Measurements from ENCODE around the gene LIN28B. TPM values are rescaled to one million over a fixed set of nuclear protein-coding genes. Genes with fewer than 3 reads are reported as not detected.

The LIN28B gene
- total and polyA plus RNA-seq, 4 donors: 2.8 TPM; not detected in 3

DNA sequence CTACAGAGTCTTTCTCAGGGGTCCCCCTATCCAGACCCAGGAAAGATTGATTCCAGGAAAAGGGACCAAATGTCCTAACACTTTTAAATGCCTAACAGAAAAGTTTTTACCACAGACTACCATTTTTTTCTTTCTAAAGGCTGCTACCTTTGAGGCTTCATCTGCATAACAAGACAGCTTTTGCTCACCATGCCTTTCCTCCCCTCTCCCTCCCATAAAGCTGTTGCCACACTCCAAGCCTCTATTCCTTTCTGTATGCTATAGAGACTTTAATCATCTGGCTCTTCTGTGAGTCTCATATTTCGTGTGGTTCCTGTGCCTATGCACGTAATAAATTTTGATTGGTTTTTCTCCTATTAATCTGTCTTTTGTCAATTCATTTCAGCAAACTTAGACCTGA, 26.0 kb upstream of the LIN28B start:
- H3K27me3 ChIP-seq (ENCODE audit: control insufficient read depth in 4 of 4, insufficient read depth in 4 of 4, low read length in 3 of 4): peaks cover 0 to 5% (median 0%) of the 10 kb centered on the region in 4 donors
- no peak overlapping the region for H3K9ac ChIP-seq (ENCODE audit: low read depth in 1 of 2, low read length in 2 of 2)
- TF ChIP-seq FOXA2 (IDR thresholded peaks at IDR 0.05): no peak
- no peak for TF ChIP-seq SP1 (IDR thresholded peaks at IDR 0.05)
- TF ChIP-seq, protein P1, sequence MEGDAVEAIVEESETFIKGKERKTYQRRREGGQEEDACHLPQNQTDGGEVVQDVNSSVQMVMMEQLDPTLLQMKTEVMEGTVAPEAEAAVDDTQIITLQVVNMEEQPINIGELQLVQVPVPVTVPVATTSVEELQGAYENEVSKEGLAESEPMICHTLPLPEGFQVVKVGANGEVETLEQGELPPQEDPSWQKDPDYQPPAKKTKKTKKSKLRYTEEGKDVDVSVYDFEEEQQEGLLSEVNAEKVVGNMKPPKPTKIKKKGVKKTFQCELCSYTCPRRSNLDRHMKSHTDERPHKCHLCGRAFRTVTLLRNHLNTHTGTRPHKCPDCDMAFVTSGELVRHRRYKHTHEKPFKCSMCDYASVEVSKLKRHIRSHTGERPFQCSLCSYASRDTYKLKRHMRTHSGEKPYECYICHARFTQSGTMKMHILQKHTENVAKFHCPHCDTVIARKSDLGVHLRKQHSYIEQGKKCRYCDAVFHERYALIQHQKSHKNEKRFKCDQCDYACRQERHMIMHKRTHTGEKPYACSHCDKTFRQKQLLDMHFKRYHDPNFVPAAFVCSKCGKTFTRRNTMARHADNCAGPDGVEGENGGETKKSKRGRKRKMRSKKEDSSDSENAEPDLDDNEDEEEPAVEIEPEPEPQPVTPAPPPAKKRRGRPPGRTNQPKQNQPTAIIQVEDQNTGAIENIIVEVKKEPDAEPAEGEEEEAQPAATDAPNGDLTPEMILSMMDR (IDR thresholded peaks at IDR 0.05; ENCODE audit: low read depth, low read length, missing input control): no peak
- no peak for TF ChIP-seq MAX (IDR thresholded peaks at IDR 0.05)
- no peak for TF ChIP-seq ATF3 (IDR thresholded peaks at IDR 0.05)
- TF ChIP-seq YY1 (IDR thresholded peaks at IDR 0.05): no peak
- TF ChIP-seq HNF4G (IDR thresholded peaks at IDR 0.05): no peak
- TF ChIP-seq EGR1 (IDR thresholded peaks at IDR 0.05; ENCODE audit: low read depth in 2 of 2): no peak
- no peak for TF ChIP-seq HNF4A (conservative IDR thresholded peaks at IDR 0.05)
- TF ChIP-seq, protein P2, sequence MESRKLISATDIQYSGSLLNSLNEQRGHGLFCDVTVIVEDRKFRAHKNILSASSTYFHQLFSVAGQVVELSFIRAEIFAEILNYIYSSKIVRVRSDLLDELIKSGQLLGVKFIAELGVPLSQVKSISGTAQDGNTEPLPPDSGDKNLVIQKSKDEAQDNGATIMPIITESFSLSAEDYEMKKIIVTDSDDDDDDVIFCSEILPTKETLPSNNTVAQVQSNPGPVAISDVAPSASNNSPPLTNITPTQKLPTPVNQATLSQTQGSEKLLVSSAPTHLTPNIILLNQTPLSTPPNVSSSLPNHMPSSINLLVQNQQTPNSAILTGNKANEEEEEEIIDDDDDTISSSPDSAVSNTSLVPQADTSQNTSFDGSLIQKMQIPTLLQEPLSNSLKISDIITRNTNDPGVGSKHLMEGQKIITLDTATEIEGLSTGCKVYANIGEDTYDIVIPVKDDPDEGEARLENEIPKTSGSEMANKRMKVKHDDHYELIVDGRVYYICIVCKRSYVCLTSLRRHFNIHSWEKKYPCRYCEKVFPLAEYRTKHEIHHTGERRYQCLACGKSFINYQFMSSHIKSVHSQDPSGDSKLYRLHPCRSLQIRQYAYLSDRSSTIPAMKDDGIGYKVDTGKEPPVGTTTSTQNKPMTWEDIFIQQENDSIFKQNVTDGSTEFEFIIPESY (IDR thresholded peaks at IDR 0.05): no peak
- TF ChIP-seq TAF1 (conservative IDR thresholded peaks at IDR 0.05): no peak
- TF ChIP-seq RAD21 (IDR thresholded peaks at IDR 0.05): no peak
- no peak for TF ChIP-seq FOXA1 (IDR thresholded peaks at IDR 0.05)
- TF ChIP-seq GABPA (IDR thresholded peaks at IDR 0.05 in 1 of 2, conservative IDR thresholded peaks at IDR 0.05 in 1 of 2): no peak
- no peak for TF ChIP-seq JUND (IDR thresholded peaks at IDR 0.05)
- no peaks in the 10 kb centered on the region for H3K9me3 ChIP-seq (ENCODE audit: control insufficient read depth in 4 of 4, low read length in 3 of 4)
- H3K27ac ChIP-seq (ENCODE audit: low read depth in 1 of 2, low read length in 2 of 2): no peak overlapping the region
- no peaks in the 10 kb centered on the region for H3K36me3 ChIP-seq (ENCODE audit: control insufficient read depth in 4 of 4, insufficient read depth in 3 of 4, low read depth in 1 of 4, low read length in 3 of 4)
- H3K4me3 ChIP-seq (ENCODE audit: low read depth in 1 of 3, low read length in 3 of 3): no peak overlapping the region
- 67% methylated on average over 2 of the region's 2 CpGs for WGBS
- no peak for DNase-seq (ENCODE audit: low spot score)
- no peaks in the 10 kb centered on the region for H3K4me1 ChIP-seq (ENCODE audit: control insufficient read depth in 4 of 4, insufficient read depth in 4 of 4, low read length in 3 of 4)

DNA sequence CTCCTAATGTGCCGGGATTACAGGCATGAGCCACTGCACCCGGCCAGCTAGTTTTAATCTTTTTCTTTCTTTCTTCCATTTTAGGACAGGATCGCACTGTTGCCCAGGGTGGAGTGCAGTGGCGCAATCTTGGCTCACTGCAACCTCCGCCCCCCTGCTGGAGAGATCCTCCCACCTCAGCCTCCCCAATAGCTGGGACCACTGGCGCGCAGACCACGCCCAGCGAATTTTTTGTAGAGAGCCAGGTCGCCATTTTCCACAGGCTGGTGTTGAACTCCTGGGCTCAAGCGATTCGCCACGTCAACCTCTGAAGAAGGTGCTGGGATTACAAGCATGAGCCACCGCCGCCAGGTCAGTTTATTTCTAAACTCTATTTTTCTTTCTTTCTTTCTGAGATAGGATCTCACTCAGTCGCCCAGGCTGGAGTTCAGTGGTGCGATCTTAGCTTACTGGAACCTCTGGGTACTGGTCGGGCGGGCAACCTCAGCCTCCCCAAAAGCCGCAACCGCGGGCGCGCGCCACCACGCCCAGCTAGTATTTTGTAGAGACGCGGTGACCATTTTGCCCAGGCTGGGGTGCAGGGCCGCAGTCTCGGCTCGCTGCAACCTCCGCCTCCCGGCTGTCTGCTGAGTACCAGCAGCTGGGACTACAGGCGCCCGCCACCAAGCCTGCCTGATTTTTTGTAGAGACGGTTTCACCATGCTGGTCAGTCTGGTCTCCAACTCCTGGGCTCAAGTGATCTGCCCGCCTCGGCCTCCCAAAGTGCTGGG, 20.0 kb upstream of the LIN28B start:
- no peak for DNase-seq (ENCODE audit: low spot score)
- H3K27me3 ChIP-seq (ENCODE audit: control insufficient read depth in 4 of 4, insufficient read depth in 4 of 4, low read length in 3 of 4): peaks cover 0 to 18% (median 6%) of the 10 kb centered on the region in 4 donors
- 92% methylated on average over 38 of the region's 38 CpGs for WGBS

More for the DNA sequence above, 20.0 kb upstream of the LIN28B start:
- peaks cover 0 to 7% (median 3%) of the 10 kb centered on the region in 4 donors for H3K9me3 ChIP-seq (ENCODE audit: control insufficient read depth in 4 of 4, low read length in 3 of 4)
- TF ChIP-seq RAD21 (IDR thresholded peaks at IDR 0.05) (no peak), FOXA2 (IDR thresholded peaks at IDR 0.05) (no peak)
- no peak overlapping the region for H3K27ac ChIP-seq (ENCODE audit: low read depth in 1 of 2, low read length in 2 of 2)
- peaks cover 6 to 11% (median 8%) of the 10 kb centered on the region in 4 donors for H3K4me1 ChIP-seq (ENCODE audit: control insufficient read depth in 4 of 4, insufficient read depth in 4 of 4, low read length in 3 of 4)
- H3K4me3 ChIP-seq (ENCODE audit: low read depth in 1 of 3, low read length in 3 of 3): no peak overlapping the region
- no peaks in the 10 kb centered on the region for H3K36me3 ChIP-seq (ENCODE audit: control insufficient read depth in 4 of 4, insufficient read depth in 3 of 4, low read depth in 1 of 4, low read length in 3 of 4)
- no peak overlapping the region for H3K9ac ChIP-seq (ENCODE audit: low read depth in 1 of 2, low read length in 2 of 2)
